ENCODE results near the gene RETN.

The RETN gene

GRCh38 chr19:7668842-7669241 lies at the start of gene RETN:
TSS of gene RETN (plus strand) at chr19:7669049. CDS start at chr19:7669327, 278 bp downstream.
- no peak for TF ChIP-seq CTCF (IDR thresholded peaks at IDR 0.05; ENCODE audit: low read depth, low read length)
- no peak for DNase-seq (ENCODE audit: extremely low read depth, low read depth)

GRCh38 chr19:7619671-7620441 lies 49.0 kb upstream of the RETN start:
- DNase-seq (ENCODE audit: extremely low read depth, low read depth) = no peak
- no peak for TF ChIP-seq CTCF (IDR thresholded peaks at IDR 0.05; ENCODE audit: low read depth, low read length)

GRCh38 chr19:7620442-7621412 lies 48.1 kb upstream of the RETN start:
- TF ChIP-seq CTCF (IDR thresholded peaks at IDR 0.05; ENCODE audit: low read depth, low read length) = no peak
- no peak for DNase-seq (ENCODE audit: extremely low read depth, low read depth)

GRCh38 chr19:7622933-7623685 lies 45.7 kb upstream of the RETN start:
- TF ChIP-seq CTCF (IDR thresholded peaks at IDR 0.05; ENCODE audit: low read depth, low read length) = no peak

GRCh38 chr19:7623725-7624603 lies 44.9 kb upstream of the RETN start:
- DNase-seq (ENCODE audit: extremely low read depth, low read depth) = no peak
- no peak for TF ChIP-seq CTCF (IDR thresholded peaks at IDR 0.05; ENCODE audit: low read depth, low read length)

More at GRCh38 chr19:7622933-7623685, 45.7 kb upstream of the RETN start:
- DNase-seq (ENCODE audit: extremely low read depth, low read depth) = no peak

- TF ChIP-seq CTCF (IDR thresholded peaks at IDR 0.05; ENCODE audit: low read depth, low read length) = no peak
- no peak for DNase-seq (ENCODE audit: extremely low read depth, low read depth)
These were observed 44.0 kb upstream of the RETN start for GRCh38 chr19:7624810-7625209.

Measured in AG09319 (cell line).